CD4-positive, alpha-beta memory T cell (primary cell): Measurements from ENCODE around the gene MAFF. TPM values are rescaled to one million over a fixed set of nuclear protein-coding genes. Genes with fewer than 3 reads are reported as not detected.
A peak's percentile ranks its signal among the peaks of the same experiment; 100 is the strongest.

Experiments used
- CTCF ChIA-PET: fragments of 350-600 bp; sonication (Branson Sonifier 250); formaldehyde crosslinking; loops from one replicate; lab custom pipeline; 2021; ENCODE audit warnings: inconsistent platforms; ENCODE audit not compliant: partially characterized antibody; lab: Charles Lee
- POLR2A ChIA-PET: fragments of 350-600 bp; sonication (Branson Sonifier 250); formaldehyde crosslinking; loops from one replicate; lab custom pipeline; 2021; ENCODE audit not compliant: partially characterized antibody; lab: Charles Lee
- DNase-seq, 5 donors: peaks; one replicate each; pipeline versions ENCODE4 v3.0.0 to v3.0.0-alpha.2; 2020 to 2022; ENCODE audit warnings: mixed read lengths in 1 of 5
- H3K27ac ChIP-seq: one replicate; pipeline ENCODE4 v1.7.0; 2013; ENCODE audit warnings: low read depth, low read length
- H3K27me3 ChIP-seq: 2 replicates; pipeline ENCODE4 v1.7.0; 2013; ENCODE audit warnings: mild to moderate bottlenecking, low read length, moderate library complexity; ENCODE audit not compliant: insufficient read depth
- H3K36me3 ChIP-seq: 2 replicates; pipeline ENCODE4 v1.7.0; 2013; ENCODE audit warnings: mild to moderate bottlenecking, low read length, moderate library complexity; ENCODE audit not compliant: insufficient read depth
- H3K4me1 ChIP-seq: 2 replicates; pipeline ENCODE4 v1.7.0; 2013; ENCODE audit warnings: mild to moderate bottlenecking, low read length, moderate library complexity; ENCODE audit not compliant: insufficient read depth
- H3K4me3 ChIP-seq, 2 donors: one replicate each; pipeline ENCODE4 v1.7.0; 2013; ENCODE audit warnings: low read length in 2 of 2, mild to moderate bottlenecking in 1 of 2
- H3K9me3 ChIP-seq, 2 donors: one replicate each; pipeline ENCODE4 v1.7.0; 2013; ENCODE audit warnings: low read length in 2 of 2, control low read depth in 1 of 2; ENCODE audit not compliant: control insufficient read depth in 1 of 2
- H3K27ac Mint-ChIP-seq, 7 donors: one replicate each; pipeline ENCODE4 v1.8.0; 2020 to 2021; ENCODE audit warnings: mixed read lengths in 7 of 7, mild to moderate bottlenecking in 6 of 7, inconsistent platforms in 3 of 7, moderate library complexity in 3 of 7
- H3K27me3 Mint-ChIP-seq, 2 donors: one replicate each; pipeline ENCODE4 v1.8.0; 2020 to 2021; ENCODE audit warnings: mixed read lengths in 2 of 2
- H3K36me3 Mint-ChIP-seq, 2 donors: one replicate each; pipeline ENCODE4 v1.8.0; 2020 to 2021; ENCODE audit warnings: mixed read lengths in 2 of 2, inconsistent platforms in 1 of 2, mild to moderate bottlenecking in 1 of 2
- H3K4me1 Mint-ChIP-seq, 4 donors: one replicate each; pipeline ENCODE4 v1.8.0; 2020 to 2021; ENCODE audit warnings: mixed read lengths in 4 of 4, mild to moderate bottlenecking in 1 of 4
- H3K4me3 Mint-ChIP-seq, 8 donors: one replicate each; pipeline ENCODE4 v1.8.0; 2020 to 2021; ENCODE audit warnings: mixed read lengths in 8 of 8, mild to moderate bottlenecking in 7 of 8, moderate library complexity in 6 of 8, inconsistent platforms in 3 of 8
- H3K9me3 Mint-ChIP-seq, 8 donors: one replicate each; pipeline ENCODE4 v1.8.0; 2020 to 2021; ENCODE audit warnings: mixed read lengths in 8 of 8, mild to moderate bottlenecking in 5 of 8, inconsistent platforms in 3 of 8, moderate library complexity in 1 of 8
- intact Hi-C: fragments of 100-400 bp; cut with micrococcal nuclease; formaldehyde crosslinking; loops from one replicate; pipeline ENCODE4 v1.15.1; 2023
- polyA plus RNA-seq, 2 donors: library from polyadenylated mRNA; unstranded; fragments of 300-500 nt; fragmentation: Illumina TruSeq; gene quantifications; one replicate each; pipeline ENCODE4 v1.2.3, GENCODE V29; 2021
- total RNA-seq, 2 experiments: library from RNA; stranded (reverse); gene quantifications; one replicate each; pipeline ENCODE4 v1.2.3, GENCODE V29; 2021

MAFF gene
- total and polyA plus RNA-seq, 4 experiments from 2014 or later = 3.3 to 6.8 (median 5.1) TPM

- no peaks in the 10 kb centered on the region for H3K9me3 Mint-ChIP-seq
- H3K4me3 Mint-ChIP-seq = peak overlapping the region; percentile 67 to 93 (median 89)
- DNase-seq = peak in 1 of 5 donors; percentile 28
- Histone ChIP-seq H3K27ac (peak overlapping the region; percentile 5), H3K9me3 (no peaks in the 10 kb centered on the region), H3K36me3 (no peaks in the 10 kb centered on the region), H3K4me1 (peaks cover 32% of the 10 kb centered on the region), H3K4me3 (no peak overlapping the region), H3K27me3 (no peaks in the 10 kb centered on the region)
- H3K4me1 Mint-ChIP-seq = peaks cover 18 to 47% (median 26%) of the 10 kb centered on the region in 4 donors
- H3K27me3 Mint-ChIP-seq = no peaks in the 10 kb centered on the region
- H3K36me3 Mint-ChIP-seq = peaks cover 0 to 7% of the 10 kb centered on the region in 2 donors
- intact Hi-C loops = loop anchor here (5.0 kb wide), 1 partner anchor 113 kb away; the partner anchor contains the start of gene CSNK1E
- peak overlapping the region; percentile 55 to 96 (median 83) for H3K27ac Mint-ChIP-seq
- ChIA-PET POLR2A (interaction anchor here (1.5 to 4.3 kb wide), 5 partner anchors 8 to 25 kb away, joined by 4 to 72 read pairs (median 14); partner anchors contain the start of gene PLA2G6), CTCF (interaction anchor here (1.1 to 3.2 kb wide), 2 partner anchors 11 to 15 kb away, joined by 3 to 13 read pairs; no protein-coding TSS in a partner anchor)
These were observed 2.2 kb downstream of the MAFF start for GRCh38 chr22:38203855-38204514.

DNA sequence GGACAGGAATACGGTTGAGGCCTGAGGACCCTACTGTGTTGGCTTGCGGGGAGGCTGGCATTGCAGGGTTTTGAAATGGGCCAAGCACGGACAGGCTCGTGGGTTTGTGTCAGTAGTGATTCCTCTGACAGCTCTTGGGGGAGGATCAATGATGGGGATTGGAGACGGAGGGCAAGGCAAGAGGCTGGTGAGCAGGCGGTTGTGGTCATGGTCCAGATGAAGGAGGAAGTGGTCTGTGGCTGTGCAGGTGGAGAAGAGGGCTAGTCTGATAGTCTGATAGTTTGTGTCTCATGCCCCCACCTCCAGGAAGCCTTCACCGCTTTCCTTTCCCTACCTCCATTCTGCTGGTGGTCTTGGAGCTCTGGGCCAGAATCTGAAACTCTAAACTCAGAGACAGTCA, 3.0 kb downstream of the MAFF start:
- Mint-ChIP-seq H3K27me3 (no peaks in the 10 kb centered on the region), H3K4me1 (peaks cover 18 to 43% (median 25%) of the 10 kb centered on the region in 4 donors), H3K36me3 (peaks cover 0 to 7% of the 10 kb centered on the region in 2 donors), H3K9me3 (no peaks in the 10 kb centered on the region), H3K27ac (peak overlapping the region; percentile 33 to 96 (median 84)), H3K4me3 (peak overlapping the region; percentile 1 to 91 (median 47))
- peak in 1 of 5 donors; percentile 50 for DNase-seq
- Histone ChIP-seq H3K27ac (no peak overlapping the region), H3K9me3 (no peaks in the 10 kb centered on the region), H3K4me1 (peaks cover 32% of the 10 kb centered on the region), H3K4me3 (no peak overlapping the region), H3K36me3 (no peaks in the 10 kb centered on the region), H3K27me3 (no peaks in the 10 kb centered on the region)
- CTCF ChIA-PET = no interaction called here
- intact Hi-C loops = loop anchor here (5.0 kb wide), 1 partner anchor 113 kb away; the partner anchor contains the start of gene CSNK1E
- POLR2A ChIA-PET = interaction anchor here (1.0 to 4.3 kb wide), 3 partner anchors 12 to 29 kb away, joined by 3 to 72 read pairs (median 14); partner anchors contain the start of gene PLA2G6

DNA sequence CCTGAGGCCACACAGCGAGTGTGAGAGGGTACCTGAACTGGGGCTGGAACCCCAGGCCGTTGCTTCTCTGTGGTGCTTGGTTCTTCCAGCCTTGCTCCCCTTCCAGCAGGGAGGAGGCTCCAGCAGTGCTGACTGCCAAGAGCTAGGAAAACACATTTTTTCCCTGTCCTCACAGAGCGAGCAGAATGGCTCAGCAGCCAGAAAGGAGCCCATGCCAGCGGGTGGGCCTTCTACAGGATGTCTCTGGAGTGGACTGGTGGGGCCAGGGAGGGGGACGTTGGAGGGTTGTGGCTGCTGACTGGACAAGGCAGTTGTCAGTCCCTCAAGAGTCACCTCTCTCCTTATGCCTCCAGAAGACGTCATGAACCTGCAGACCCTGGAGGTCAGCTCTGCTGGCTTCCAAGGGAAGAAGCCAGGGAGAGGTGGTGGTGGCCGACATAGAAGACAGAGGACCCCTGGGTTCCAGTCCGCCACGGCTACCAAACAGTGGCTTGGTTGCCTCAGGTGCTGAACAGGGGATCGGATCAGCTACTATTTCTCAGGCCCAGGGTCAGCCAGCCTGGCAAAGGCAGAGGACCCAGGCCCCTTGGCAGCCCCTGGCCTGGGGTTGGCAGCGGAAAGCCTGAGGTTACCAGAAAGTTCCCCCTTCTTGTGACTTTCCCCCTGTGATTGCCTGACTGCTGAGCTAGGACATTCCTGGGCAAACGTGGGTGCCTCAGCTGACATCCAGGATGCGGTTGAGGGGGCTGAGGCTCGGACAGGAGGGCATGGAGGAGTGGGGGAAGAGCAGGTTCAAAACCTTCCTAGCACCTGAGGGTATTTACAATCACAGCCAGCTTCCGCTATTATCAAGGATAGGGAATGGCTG, 3.7 kb downstream of the MAFF start:
- CTCF ChIA-PET = interaction anchor here (1.2 kb wide), 1 partner anchor 9 kb away, joined by 3 read pairs; no protein-coding TSS in a partner anchor
- H3K4me1 Mint-ChIP-seq = peaks cover 18 to 43% (median 28%) of the 10 kb centered on the region in 4 donors
- H3K36me3 Mint-ChIP-seq = peaks cover 0 to 7% of the 10 kb centered on the region in 2 donors
- no peaks in the 10 kb centered on the region for H3K36me3 ChIP-seq
- no peaks in the 10 kb centered on the region for H3K27me3 Mint-ChIP-seq
- H3K4me3 ChIP-seq = no peak overlapping the region
- peak overlapping the region in 1 of 8 donors; percentile 7 for H3K4me3 Mint-ChIP-seq
- H3K9me3 ChIP-seq = no peaks in the 10 kb centered on the region
- no peak overlapping the region for H3K27ac ChIP-seq
- H3K27me3 ChIP-seq = no peaks in the 10 kb centered on the region
- intact Hi-C loops = no loop called here
- no peaks in the 10 kb centered on the region for H3K9me3 Mint-ChIP-seq
- H3K27ac Mint-ChIP-seq = peak overlapping the region in 4 of 7 donors; percentile 7 to 87 (median 55)
- H3K4me1 ChIP-seq = peaks cover 32% of the 10 kb centered on the region
- POLR2A ChIA-PET = interaction anchor here (1.0 to 2.9 kb wide), 4 partner anchors 9 to 29 kb away, joined by 3 to 14 read pairs (median 6); partner anchors contain the start of gene PLA2G6
- DNase-seq = peak in 1 of 5 donors; percentile 12

GRCh38 chr22:38207898-38208432, 6.2 kb downstream of the MAFF start:
- no peak overlapping the region for H3K4me3 ChIP-seq
- peaks cover 0 to 2% of the 10 kb centered on the region in 2 donors for H3K36me3 Mint-ChIP-seq
- intact Hi-C loops = no loop called here
- no peaks in the 10 kb centered on the region for H3K9me3 ChIP-seq
- no peaks in the 10 kb centered on the region for H3K27me3 ChIP-seq
- POLR2A ChIA-PET = interaction anchor here (1.2 kb wide), 1 partner anchor 26 kb away, joined by 3 read pairs; the partner anchor contains the start of gene PLA2G6
- no peaks in the 10 kb centered on the region for H3K27me3 Mint-ChIP-seq
- H3K27ac ChIP-seq = no peak overlapping the region
- CTCF ChIA-PET = no interaction called here
- DNase-seq = no peak
- H3K27ac Mint-ChIP-seq = peak overlapping the region in 1 of 7 donors; percentile 57
- H3K9me3 Mint-ChIP-seq = no peaks in the 10 kb centered on the region
- H3K4me1 Mint-ChIP-seq = peaks cover 11 to 35% (median 22%) of the 10 kb centered on the region in 4 donors
- H3K36me3 ChIP-seq = no peaks in the 10 kb centered on the region
- H3K4me1 ChIP-seq = peaks cover 18% of the 10 kb centered on the region
- no peak overlapping the region for H3K4me3 Mint-ChIP-seq

DNA sequence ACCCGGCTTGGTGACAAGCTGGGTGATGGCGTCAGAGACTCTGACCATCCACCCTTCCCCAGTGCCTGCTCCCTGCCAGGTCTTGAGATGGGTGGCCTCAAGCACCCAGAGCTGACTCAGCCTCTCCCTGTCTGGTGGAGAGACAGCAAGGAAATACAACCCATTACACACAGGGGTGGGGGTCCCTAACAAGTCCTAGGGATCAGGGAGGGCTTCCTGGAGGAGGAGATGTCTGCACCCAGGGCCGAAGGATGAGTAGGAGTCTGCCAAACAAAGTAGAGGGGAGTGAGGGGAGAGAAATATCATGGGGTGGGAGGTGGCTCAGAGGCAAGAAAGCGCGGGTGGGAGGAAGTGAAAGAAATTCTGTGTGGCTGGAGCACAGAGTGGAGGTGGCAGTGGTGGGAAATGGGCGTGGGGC, 6.8 kb downstream of the MAFF start:
- Mint-ChIP-seq H3K27me3 (no peaks in the 10 kb centered on the region), H3K9me3 (no peaks in the 10 kb centered on the region), H3K36me3 (peaks cover 0 to 2% of the 10 kb centered on the region in 2 donors), H3K4me1 (peaks cover 15 to 34% (median 24%) of the 10 kb centered on the region in 4 donors), H3K4me3 (no peak overlapping the region), H3K27ac (peak overlapping the region in 1 of 7 donors; percentile 57)
- Histone ChIP-seq H3K4me1 (peaks cover 16% of the 10 kb centered on the region), H3K9me3 (no peaks in the 10 kb centered on the region), H3K27me3 (no peaks in the 10 kb centered on the region), H3K4me3 (no peak overlapping the region), H3K27ac (no peak overlapping the region), H3K36me3 (no peaks in the 10 kb centered on the region)
- POLR2A ChIA-PET = no interaction called here
- CTCF ChIA-PET = no interaction called here
- intact Hi-C loops = no loop called here
- peak in 1 of 5 donors; percentile 5 for DNase-seq

GRCh38 chr22:38211556-38211955, 9.8 kb downstream of the MAFF start:
- H3K27ac ChIP-seq = no peak overlapping the region
- no peaks in the 10 kb centered on the region for H3K9me3 ChIP-seq
- no peak overlapping the region for H3K4me3 Mint-ChIP-seq
- no peaks in the 10 kb centered on the region for H3K36me3 ChIP-seq
- peak overlapping the region in 1 of 7 donors; percentile 57 for H3K27ac Mint-ChIP-seq
- H3K36me3 Mint-ChIP-seq = peaks cover 0 to 2% of the 10 kb centered on the region in 2 donors
- no peaks in the 10 kb centered on the region for H3K27me3 ChIP-seq
- H3K27me3 Mint-ChIP-seq = no peaks in the 10 kb centered on the region
- H3K9me3 Mint-ChIP-seq = no peaks in the 10 kb centered on the region
- intact Hi-C loops = no loop called here
- DNase-seq = no peak
- ChIA-PET POLR2A (interaction anchor here (2.7 kb wide), 1 partner anchor 9 kb away, joined by 12 read pairs; the partner anchor contains the start of gene MAFF), CTCF (no interaction called here)
- H3K4me1 Mint-ChIP-seq = peaks cover 5 to 31% (median 17%) of the 10 kb centered on the region in 4 donors
- no peak overlapping the region for H3K4me3 ChIP-seq
- H3K4me1 ChIP-seq = peaks cover 12% of the 10 kb centered on the region
